Stomach (tissue), 4 donors: Measurements from ENCODE around the gene KIF17.

ENCODE experiments used
- POLR2A ChIP-seq, 4 donors: fragments of 450-650 bp; IDR thresholded peaks; one replicate each; pipeline ENCODE4 v1.6.1; 2016; ENCODE audit warnings: antibody characterized with exemption in 4 of 4, control low read depth in 2 of 4, mild to moderate bottlenecking in 1 of 4, moderate library complexity in 1 of 4
- POLR2AphosphoS5 ChIP-seq, 3 donors: sonication (generic); formaldehyde crosslinking; IDR thresholded peaks; one replicate each; pipeline ENCODE4 v1.6.1; 2016; ENCODE audit warnings: antibody characterized with exemption in 3 of 3
- TF ChIP-seq, protein P1 (sequence below), 7 experiments: fragments of 450-650 bp in 4 of 7; fragments of 200-600 bp in 3 of 7; sonication (generic) in 3 of 7; IDR thresholded peaks; one replicate each; pipeline ENCODE4 v1.5.1; 2016 to 2019; ENCODE audit warnings: antibody characterized with exemption in 7 of 7, control low read depth in 2 of 7, mild to moderate bottlenecking in 1 of 7

DNA sequence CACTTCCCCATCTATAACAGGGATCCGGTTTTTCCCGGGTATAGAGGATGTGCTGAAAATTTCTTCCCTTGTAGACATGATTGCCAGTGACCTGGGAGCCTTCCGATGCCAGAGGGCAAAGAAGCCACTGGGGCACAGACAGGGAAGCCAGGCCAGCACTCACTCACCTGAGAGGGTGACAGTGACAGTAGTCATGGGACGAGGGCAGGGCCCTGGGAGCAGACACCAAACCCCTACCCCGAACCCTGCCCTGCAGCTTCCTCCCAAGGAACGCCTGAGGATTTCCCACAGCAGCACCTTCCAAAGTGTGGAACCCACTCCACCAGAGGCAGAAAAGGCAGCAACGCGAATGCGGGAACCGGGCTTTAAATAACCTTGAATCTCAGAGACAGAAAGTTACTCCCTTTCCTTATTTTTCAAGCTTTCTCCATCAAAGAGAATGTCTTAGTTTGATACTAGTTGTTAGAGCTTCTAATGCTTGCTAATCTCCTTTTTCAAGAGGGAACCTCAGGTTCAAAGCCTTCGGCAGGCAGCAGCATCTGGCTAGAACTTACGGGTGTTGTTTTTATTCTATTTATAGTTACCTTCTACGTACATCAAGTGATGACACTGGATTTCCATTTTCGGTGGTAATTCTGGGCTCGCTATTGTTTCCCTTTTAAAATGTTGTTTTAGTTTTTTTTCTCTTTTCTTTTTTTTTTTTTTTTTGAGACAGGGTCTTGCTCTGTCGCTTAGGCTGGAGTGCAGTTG lies 59.5 kb downstream of the KIF17 start:
- TF ChIP-seq POLR2AphosphoS5 (IDR thresholded peaks at IDR 0.05) = no peak
- TF ChIP-seq, protein P1, sequence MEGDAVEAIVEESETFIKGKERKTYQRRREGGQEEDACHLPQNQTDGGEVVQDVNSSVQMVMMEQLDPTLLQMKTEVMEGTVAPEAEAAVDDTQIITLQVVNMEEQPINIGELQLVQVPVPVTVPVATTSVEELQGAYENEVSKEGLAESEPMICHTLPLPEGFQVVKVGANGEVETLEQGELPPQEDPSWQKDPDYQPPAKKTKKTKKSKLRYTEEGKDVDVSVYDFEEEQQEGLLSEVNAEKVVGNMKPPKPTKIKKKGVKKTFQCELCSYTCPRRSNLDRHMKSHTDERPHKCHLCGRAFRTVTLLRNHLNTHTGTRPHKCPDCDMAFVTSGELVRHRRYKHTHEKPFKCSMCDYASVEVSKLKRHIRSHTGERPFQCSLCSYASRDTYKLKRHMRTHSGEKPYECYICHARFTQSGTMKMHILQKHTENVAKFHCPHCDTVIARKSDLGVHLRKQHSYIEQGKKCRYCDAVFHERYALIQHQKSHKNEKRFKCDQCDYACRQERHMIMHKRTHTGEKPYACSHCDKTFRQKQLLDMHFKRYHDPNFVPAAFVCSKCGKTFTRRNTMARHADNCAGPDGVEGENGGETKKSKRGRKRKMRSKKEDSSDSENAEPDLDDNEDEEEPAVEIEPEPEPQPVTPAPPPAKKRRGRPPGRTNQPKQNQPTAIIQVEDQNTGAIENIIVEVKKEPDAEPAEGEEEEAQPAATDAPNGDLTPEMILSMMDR (IDR thresholded peaks at IDR 0.05) = no peak
- TF ChIP-seq POLR2A (IDR thresholded peaks at IDR 0.05) = no peak
